ENCODE results near the gene ASPDH.

- TF ChIP-seq CTCF (IDR thresholded peaks at IDR 0.05 in 4 of 5, conservative IDR thresholded peaks at IDR 0.05 in 1 of 5): no peak
- no peak for TF ChIP-seq POLR2A (IDR thresholded peaks at IDR 0.05)
Observed at GRCh38 chr19:50536662-50537305, 23.1 kb upstream of the ASPDH start.
